Hypothalamus (tissue), 51 donors: ENCODE data around the gene MYADM.

Experiments used
- DNase-seq, 51 donors: peaks; one replicate each; lab custom pipeline; 2025; lab: John Stamatoyannopoulos, UW

MYADM gene

GRCh38 chr19:53882391-53883050 is 14.8 kb downstream of the MYADM start:
- no peak for DNase-seq

- peak in 11 of 51 donors; percentile 2 to 62 (median 10) for DNase-seq
Measured at GRCh38 chr19:53883231-53883661, 15.6 kb downstream of the MYADM start.

GRCh38 chr19:53883741-53884140 is 16.1 kb downstream of the MYADM start:
- peak in 1 of 51 donors; percentile 40 for DNase-seq

GRCh38 chr19:53884256-53884655 is 16.6 kb downstream of the MYADM start:
- no peak for DNase-seq

GRCh38 chr19:53885036-53885435 is 17.4 kb downstream of the MYADM start:
- no peak for DNase-seq

GRCh38 chr19:53892301-53892980 is 24.8 kb downstream of the MYADM start:
- DNase-seq, result no peak

- no peak for DNase-seq
Measured at GRCh38 chr19:53892981-53893325, 25.3 kb downstream of the MYADM start.

GRCh38 chr19:53894707-53895106 is 27.0 kb downstream of the MYADM start:
- DNase-seq, result no peak

GRCh38 chr19:53896682-53897081 is 29.0 kb downstream of the MYADM start:
- DNase-seq, result no peak

- no peak for DNase-seq
Measured at GRCh38 chr19:53897459-53897858, 29.8 kb downstream of the MYADM start.

- no peak for DNase-seq
Measured at GRCh38 chr19:53898166-53898565, 30.5 kb downstream of the MYADM start.

- peak in 1 of 51 donors; percentile 11 for DNase-seq
Measured at GRCh38 chr19:53898636-53899341, 31.1 kb downstream of the MYADM start.

- DNase-seq, result no peak
Measured at GRCh38 chr19:53900191-53900860, 32.6 kb downstream of the MYADM start.

GRCh38 chr19:53903055-53903680 is 35.5 kb downstream of the MYADM start:
- DNase-seq, result no peak

- DNase-seq, result no peak
Measured at GRCh38 chr19:53904909-53905308, 37.2 kb downstream of the MYADM start.

- DNase-seq, result no peak
Measured at GRCh38 chr19:53905787-53906186, 38.1 kb downstream of the MYADM start.

GRCh38 chr19:53906211-53907192 is 38.8 kb downstream of the MYADM start:
- peak in 43 of 51 donors; percentile 7 to 73 (median 34) for DNase-seq

- no peak for DNase-seq
Measured at GRCh38 chr19:53907193-53907581, 39.5 kb downstream of the MYADM start.

GRCh38 chr19:53907690-53908089 is 40.0 kb downstream of the MYADM start:
- peak in 2 of 51 donors; percentile 30 to 57 for DNase-seq
